ENCODE data around the gene LAPTM4A.
"Not testable (repeated sequence)": the region's sequence is repeated elsewhere in the genome, so short reads cannot be mapped to it uniquely, and the experiment has no call there.

The LAPTM4A gene

DNA sequence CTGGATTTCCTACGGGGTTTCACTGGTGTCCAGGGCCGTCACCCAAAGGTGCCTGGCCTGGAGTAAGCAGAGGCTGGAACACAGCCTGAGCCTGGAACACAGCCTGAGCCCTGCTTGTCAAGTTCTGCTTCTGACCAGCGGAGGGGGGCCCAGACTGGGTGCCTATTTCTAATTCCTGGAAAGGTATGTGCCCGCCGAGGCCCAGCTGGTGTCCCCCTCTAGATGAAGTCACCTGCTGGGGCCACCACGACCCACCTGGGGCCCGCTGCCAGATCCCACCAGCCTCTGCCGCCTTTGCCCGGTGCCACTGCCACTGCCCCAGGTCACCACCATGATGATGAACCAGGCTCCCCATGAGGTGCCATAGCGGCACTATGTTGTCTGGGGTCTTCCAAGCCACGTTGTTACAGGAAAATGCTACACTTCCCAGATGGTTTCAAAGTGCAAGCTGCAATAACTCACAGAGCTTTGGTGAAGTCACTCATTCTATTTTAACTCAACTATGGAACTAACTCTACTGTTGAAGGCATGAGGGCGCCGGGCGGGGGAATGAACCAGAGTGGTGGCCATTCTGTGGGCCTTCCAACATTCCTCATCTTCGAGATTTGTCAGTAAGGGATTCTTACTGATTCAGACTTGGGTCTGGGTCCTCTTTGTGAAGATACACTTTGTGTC is 40.9 kb upstream of the LAPTM4A start:
- WGBS (ENCODE audit: insufficient coverage, insufficient read length), result no CpG with 5 or more reads among the region's 15 CpGs
- peaks cover 5% of the 10 kb centered on the region for H3K4me1 ChIP-seq (ENCODE audit: control insufficient read depth, insufficient read depth, low read length)
- H3K4me3 ChIP-seq (ENCODE audit: low read length), result no peak overlapping the region
- no peaks in the 10 kb centered on the region; the same call in 1 of the 2 replicates for H3K36me3 ChIP-seq (ENCODE audit: control insufficient read depth, insufficient read depth, low read length)
- H3K27me3 ChIP-seq (ENCODE audit: control insufficient read depth, insufficient read depth, low read length), result no peaks in the 10 kb centered on the region
- H3K9me3 ChIP-seq (ENCODE audit: control insufficient read depth, insufficient read depth, low read length), result no peaks in the 10 kb centered on the region
- no peak overlapping the region for H3K27ac ChIP-seq (ENCODE audit: low read length)
- DNase-seq (ENCODE audit: low read depth, low spot score), result no peak

DNA sequence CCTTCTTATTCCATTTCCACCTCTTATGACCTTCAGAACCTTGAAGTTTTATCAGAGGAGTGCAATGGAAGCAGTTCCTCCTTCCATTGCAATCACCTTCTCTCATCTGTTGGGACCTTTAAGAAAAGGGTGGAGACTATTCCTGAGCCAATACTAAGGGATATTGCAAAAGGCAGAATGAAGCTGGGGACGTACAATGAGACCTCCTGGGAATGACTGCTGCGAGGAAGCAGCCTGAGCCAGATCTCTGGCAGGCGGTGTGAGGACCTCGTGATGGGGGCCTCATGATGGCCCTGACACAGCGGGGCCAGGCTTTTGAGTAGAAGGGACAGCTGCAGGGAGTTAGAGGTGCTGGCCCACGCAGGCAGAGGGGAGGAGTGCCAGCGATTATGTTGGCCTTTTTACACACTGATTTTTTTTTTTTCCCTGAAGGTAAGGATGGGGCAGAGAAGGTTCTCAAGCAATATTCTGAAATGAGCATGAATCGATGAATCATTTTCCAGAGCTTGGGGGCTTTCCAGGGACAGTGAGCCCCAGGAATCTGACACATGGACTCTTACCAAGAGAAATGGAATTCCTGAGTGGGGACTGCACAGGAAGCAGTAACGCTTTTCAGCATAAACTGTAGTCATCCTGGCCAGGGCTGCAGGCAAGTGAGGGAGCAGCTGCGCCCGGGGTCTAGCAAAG is 40.0 kb upstream of the LAPTM4A start:
- Histone ChIP-seq H3K27ac (ENCODE audit: low read length) (no peak overlapping the region), H3K36me3 (ENCODE audit: control insufficient read depth, insufficient read depth, low read length) (no peaks in the 10 kb centered on the region; the same call in 1 of the 2 replicates), H3K27me3 (ENCODE audit: control insufficient read depth, insufficient read depth, low read length) (no peaks in the 10 kb centered on the region), H3K9me3 (ENCODE audit: control insufficient read depth, insufficient read depth, low read length) (no peaks in the 10 kb centered on the region), H3K4me3 (ENCODE audit: low read length) (no peak overlapping the region), H3K4me1 (ENCODE audit: control insufficient read depth, insufficient read depth, low read length) (peaks cover 5% of the 10 kb centered on the region)
- WGBS (ENCODE audit: insufficient coverage, insufficient read length), result no CpG with 5 or more reads among the region's 11 CpGs
- no peak for DNase-seq (ENCODE audit: low read depth, low spot score)

DNA sequence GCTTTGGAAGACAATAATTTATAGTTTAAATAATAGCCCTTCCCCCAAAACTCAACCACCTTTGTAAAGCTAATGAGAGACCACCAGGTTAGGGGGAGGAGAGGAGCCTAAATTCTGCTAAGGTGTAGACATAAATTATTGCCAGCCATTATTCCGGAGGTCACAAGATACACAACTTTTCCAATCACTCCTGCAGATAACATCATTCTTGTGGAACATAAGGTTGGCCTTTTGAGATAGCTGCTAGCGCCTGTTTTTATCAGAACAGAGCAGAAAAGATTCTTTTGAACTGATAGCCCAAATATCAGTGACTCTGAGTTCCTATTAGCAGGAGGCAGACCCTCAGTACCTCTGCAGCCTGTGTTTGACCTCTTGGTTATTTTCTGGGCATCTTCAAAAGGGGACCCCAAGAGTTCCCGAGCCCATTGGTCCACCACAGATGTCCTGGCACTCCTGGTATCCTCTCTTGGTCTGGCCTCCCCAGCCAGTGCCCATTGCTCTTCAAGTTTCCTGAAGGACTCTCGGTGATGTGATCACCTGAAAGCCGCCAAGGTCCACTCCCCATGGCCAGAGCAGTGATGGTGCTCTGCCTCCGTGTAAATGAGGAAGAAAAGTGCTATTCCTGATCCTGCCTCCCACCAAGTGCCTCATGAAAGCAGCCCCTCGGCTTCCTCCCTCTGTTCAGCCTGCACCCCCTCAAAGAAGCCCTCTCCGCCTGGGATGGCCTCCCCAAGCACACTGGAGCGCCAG is 38.5 kb upstream of the LAPTM4A start:
- Histone ChIP-seq H3K27me3 (ENCODE audit: control insufficient read depth, insufficient read depth, low read length) (no peaks in the 10 kb centered on the region), H3K4me1 (ENCODE audit: control insufficient read depth, insufficient read depth, low read length) (peaks cover 5% of the 10 kb centered on the region), H3K27ac (ENCODE audit: low read length) (no peak overlapping the region), H3K36me3 (ENCODE audit: control insufficient read depth, insufficient read depth, low read length) (no peaks in the 10 kb centered on the region; the same call in 1 of the 2 replicates), H3K9me3 (ENCODE audit: control insufficient read depth, insufficient read depth, low read length) (no peaks in the 10 kb centered on the region), H3K4me3 (ENCODE audit: low read length) (no peak overlapping the region)
- DNase-seq (ENCODE audit: low read depth, low spot score), result no peak
- no CpG with 5 or more reads among the region's 9 CpGs for WGBS (ENCODE audit: insufficient coverage, insufficient read length)

DNA sequence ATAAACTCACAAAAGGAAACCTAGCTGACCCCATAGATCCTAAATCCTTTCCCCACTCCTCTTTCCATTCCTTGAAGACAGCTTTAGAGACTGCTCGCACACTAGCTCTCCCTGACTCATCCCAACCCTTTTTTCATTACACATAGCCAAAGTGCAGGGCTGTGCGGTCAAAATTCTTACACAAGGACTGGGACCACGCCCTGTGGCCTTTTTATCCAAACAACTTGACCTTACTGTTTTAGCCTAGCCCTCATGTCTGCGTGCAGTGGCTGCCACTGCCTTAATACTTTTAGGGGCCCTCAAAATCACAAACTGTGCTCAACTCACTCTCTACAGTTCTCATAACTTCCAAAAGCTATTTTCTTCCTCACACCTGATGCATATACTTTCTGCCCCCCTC is 34.5 kb upstream of the LAPTM4A start:
- H3K4me3 ChIP-seq (ENCODE audit: low read length); H3K27me3 ChIP-seq (ENCODE audit: control insufficient read depth, insufficient read depth, low read length); DNase-seq (ENCODE audit: low read depth, low spot score); H3K36me3 ChIP-seq (ENCODE audit: control insufficient read depth, insufficient read depth, low read length); H3K9me3 ChIP-seq (ENCODE audit: control insufficient read depth, insufficient read depth, low read length); H3K4me1 ChIP-seq (ENCODE audit: control insufficient read depth, insufficient read depth, low read length); H3K27ac ChIP-seq (ENCODE audit: low read length): not testable (repeated sequence)
- WGBS (ENCODE audit: insufficient coverage, insufficient read length), result no CpG with 5 or more reads among the region's 4 CpGs

DNA sequence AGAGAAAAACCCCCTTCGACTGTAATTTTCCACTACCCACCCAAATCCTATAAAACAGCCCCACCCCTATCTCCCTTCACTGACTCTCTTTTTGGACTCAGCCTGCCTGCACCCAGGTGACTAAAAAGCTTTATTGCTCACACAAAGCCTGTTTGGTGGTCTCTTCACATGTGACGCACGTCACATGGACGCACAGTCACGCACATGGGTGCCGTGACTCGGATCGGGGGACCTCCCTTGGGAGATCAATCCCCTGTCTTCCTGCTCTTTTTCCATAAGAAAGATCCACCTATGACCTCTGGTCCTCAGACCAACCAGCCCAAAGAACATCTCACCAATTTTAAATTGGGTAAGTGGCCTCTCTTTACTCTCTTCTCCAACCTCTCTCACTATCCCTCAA is 31.4 kb upstream of the LAPTM4A start:
- not testable (repeated sequence) for DNase-seq (ENCODE audit: low read depth, low spot score); H3K9me3 ChIP-seq (ENCODE audit: control insufficient read depth, insufficient read depth, low read length); H3K4me3 ChIP-seq (ENCODE audit: low read length); H3K4me1 ChIP-seq (ENCODE audit: control insufficient read depth, insufficient read depth, low read length); H3K27me3 ChIP-seq (ENCODE audit: control insufficient read depth, insufficient read depth, low read length); H3K36me3 ChIP-seq (ENCODE audit: control insufficient read depth, insufficient read depth, low read length); H3K27ac ChIP-seq (ENCODE audit: low read length)
- no CpG with 5 or more reads among the region's 8 CpGs for WGBS (ENCODE audit: insufficient coverage, insufficient read length)

DNA sequence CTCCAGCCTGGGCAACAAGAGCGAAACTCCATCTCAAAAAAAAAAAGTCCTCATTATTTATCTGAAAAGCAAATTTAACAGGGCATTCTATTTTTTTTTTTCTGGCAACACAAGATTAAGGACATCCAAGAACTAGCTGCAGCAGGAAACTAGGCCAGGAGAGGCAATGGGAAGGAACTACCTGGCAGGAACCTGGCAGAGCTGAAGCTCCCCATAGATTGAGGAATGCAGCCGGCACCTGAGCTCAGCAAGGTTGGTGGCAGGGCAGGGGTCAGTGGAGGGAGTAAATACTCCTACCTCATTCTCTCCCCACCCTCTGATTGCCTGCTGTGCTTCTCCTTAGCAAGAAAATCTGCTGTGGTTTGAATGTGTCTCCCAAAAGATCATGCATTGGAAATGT is 30.4 kb upstream of the LAPTM4A start:
- Histone ChIP-seq H3K4me1 (ENCODE audit: control insufficient read depth, insufficient read depth, low read length) (peaks cover 3% of the 10 kb centered on the region; the same call in 1 of the 2 replicates), H3K9me3 (ENCODE audit: control insufficient read depth, insufficient read depth, low read length) (no peaks in the 10 kb centered on the region), H3K4me3 (ENCODE audit: low read length) (no peak overlapping the region), H3K27ac (ENCODE audit: low read length) (no peak overlapping the region), H3K36me3 (ENCODE audit: control insufficient read depth, insufficient read depth, low read length) (no peaks in the 10 kb centered on the region), H3K27me3 (ENCODE audit: control insufficient read depth, insufficient read depth, low read length) (no peaks in the 10 kb centered on the region)
- no CpG with 5 or more reads among the region's 2 CpGs for WGBS (ENCODE audit: insufficient coverage, insufficient read length)
- no peak for DNase-seq (ENCODE audit: low read depth, low spot score)

DNA sequence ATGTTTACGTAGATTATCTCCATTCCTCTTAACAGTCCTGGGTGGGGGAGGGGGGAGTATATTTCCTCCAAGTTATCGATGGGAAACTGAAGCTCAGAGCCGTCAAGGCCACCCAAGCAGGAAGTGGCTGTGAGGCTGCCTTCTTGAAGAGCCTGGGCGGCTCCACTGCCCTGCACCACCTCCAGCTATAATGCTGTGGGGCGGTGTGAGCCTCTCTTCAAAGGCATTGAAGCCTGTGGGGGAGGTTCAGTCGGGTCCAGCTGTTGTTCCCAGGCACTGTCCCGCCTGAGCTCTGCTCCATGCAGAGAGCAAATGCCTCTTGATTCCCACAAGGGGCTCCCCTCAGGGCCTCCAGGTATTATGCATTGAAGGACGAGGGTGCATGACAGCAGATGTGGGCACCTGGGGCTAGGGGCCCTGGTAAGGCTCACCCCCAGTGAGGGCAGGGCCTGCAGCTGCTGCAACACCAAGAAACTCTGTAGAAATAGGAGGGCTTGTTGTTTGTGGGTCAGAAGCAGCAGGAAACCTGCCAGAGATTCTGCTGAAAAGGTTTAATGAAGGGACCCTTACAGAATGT is 29.5 kb upstream of the LAPTM4A start:
- Histone ChIP-seq H3K27me3 (ENCODE audit: control insufficient read depth, insufficient read depth, low read length) (no peaks in the 10 kb centered on the region), H3K36me3 (ENCODE audit: control insufficient read depth, insufficient read depth, low read length) (no peaks in the 10 kb centered on the region), H3K27ac (ENCODE audit: low read length) (no peak overlapping the region), H3K4me1 (ENCODE audit: control insufficient read depth, insufficient read depth, low read length) (peaks cover 3% of the 10 kb centered on the region; the same call in 1 of the 2 replicates), H3K9me3 (ENCODE audit: control insufficient read depth, insufficient read depth, low read length) (no peaks in the 10 kb centered on the region), H3K4me3 (ENCODE audit: low read length) (no peak overlapping the region)
- WGBS (ENCODE audit: insufficient coverage, insufficient read length), result no CpG with 5 or more reads among the region's 8 CpGs
- no peak for DNase-seq (ENCODE audit: low read depth, low spot score)

DNA sequence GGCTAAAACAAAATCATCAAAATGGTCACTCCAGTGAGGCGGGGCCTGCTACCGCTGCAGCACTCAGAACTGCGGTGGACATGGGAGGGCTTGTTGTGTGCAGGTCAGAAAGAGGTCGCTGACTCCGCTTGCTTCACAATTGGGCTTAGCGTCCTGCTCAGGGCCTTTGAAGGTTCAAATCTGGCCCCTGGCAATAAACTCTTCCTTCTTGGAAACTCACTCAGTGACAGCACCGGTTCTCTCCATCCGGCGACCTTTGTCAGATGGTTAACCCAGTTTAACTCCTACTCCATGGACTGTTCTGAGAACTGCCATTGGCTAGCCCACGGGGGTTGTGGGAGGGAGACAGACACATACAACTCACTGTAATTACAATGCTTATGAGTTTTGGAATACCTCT is 29.0 kb upstream of the LAPTM4A start:
- Histone ChIP-seq H3K36me3 (ENCODE audit: control insufficient read depth, insufficient read depth, low read length) (no peaks in the 10 kb centered on the region), H3K4me1 (ENCODE audit: control insufficient read depth, insufficient read depth, low read length) (peaks cover 3% of the 10 kb centered on the region; the same call in 1 of the 2 replicates), H3K9me3 (ENCODE audit: control insufficient read depth, insufficient read depth, low read length) (no peaks in the 10 kb centered on the region), H3K4me3 (ENCODE audit: low read length) (no peak overlapping the region), H3K27ac (ENCODE audit: low read length) (no peak overlapping the region), H3K27me3 (ENCODE audit: control insufficient read depth, insufficient read depth, low read length) (no peaks in the 10 kb centered on the region)
- no CpG with 5 or more reads among the region's 10 CpGs for WGBS (ENCODE audit: insufficient coverage, insufficient read length)
- DNase-seq (ENCODE audit: low read depth, low spot score), result no peak

DNA sequence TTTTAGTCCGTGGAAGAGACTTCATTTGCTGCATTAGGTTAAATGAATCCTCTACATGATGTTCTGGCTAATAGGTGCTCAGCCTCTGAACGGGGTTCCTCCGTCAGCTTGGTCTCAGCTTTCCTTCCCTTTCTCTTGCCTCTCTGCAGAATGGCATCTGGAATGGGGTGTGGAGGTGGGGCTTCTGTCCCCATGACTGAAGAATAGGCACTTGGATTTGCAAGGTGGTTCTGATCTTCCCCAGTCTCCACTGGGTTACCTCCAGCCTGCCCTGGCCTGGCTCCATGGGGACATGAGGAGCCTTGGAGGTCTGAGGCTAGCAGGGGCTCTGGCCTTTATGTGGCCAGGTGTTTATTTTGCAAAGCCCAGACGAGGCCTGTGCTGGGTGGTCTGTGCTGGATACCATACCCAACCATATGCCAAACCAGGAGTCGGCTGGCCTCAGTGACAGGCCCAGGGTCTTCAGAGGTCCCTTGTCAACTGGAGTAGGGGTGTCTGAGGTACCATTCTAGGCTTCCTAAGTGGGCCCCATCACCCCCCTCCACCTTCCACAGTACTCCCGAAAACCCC is 28.2 kb upstream of the LAPTM4A start:
- Histone ChIP-seq H3K27me3 (ENCODE audit: control insufficient read depth, insufficient read depth, low read length) (no peaks in the 10 kb centered on the region), H3K27ac (ENCODE audit: low read length) (no peak overlapping the region), H3K4me3 (ENCODE audit: low read length) (no peak overlapping the region), H3K9me3 (ENCODE audit: control insufficient read depth, insufficient read depth, low read length) (no peaks in the 10 kb centered on the region), H3K36me3 (ENCODE audit: control insufficient read depth, insufficient read depth, low read length) (no peaks in the 10 kb centered on the region), H3K4me1 (ENCODE audit: control insufficient read depth, insufficient read depth, low read length) (peaks cover 3% of the 10 kb centered on the region; the same call in 1 of the 2 replicates)
- WGBS (ENCODE audit: insufficient coverage, insufficient read length), result no CpG with 5 or more reads among the region's 6 CpGs
- no peak for DNase-seq (ENCODE audit: low read depth, low spot score)

DNA sequence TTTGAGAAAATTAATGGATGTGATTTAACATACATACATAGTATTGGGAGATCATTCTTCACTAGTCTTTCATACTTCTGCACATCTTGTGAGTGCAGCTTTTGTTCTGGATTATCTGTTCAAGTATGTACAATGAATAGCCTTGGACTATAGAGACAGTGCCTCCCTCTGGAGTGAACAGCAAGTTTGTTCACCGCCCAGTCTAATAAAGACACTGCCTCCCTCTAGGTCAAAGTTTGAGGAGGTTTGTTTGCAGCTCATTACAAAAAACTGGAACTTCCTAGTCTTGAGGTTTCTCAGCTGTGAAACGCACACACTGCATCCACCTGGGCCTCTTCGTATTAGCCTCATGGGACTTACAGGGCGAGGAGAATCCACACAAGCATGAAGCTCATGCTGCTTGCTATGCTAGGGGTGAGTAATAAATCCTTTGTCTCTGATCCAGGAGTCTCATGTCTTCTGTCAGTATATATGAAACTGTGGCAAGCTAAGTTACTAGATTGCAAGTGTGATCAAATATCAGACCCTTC is 26.0 kb upstream of the LAPTM4A start:
- Histone ChIP-seq H3K27ac (ENCODE audit: low read length) (no peak overlapping the region), H3K4me1 (ENCODE audit: control insufficient read depth, insufficient read depth, low read length) (peaks cover 3% of the 10 kb centered on the region; the same call in 1 of the 2 replicates), H3K27me3 (ENCODE audit: control insufficient read depth, insufficient read depth, low read length) (no peaks in the 10 kb centered on the region), H3K36me3 (ENCODE audit: control insufficient read depth, insufficient read depth, low read length) (no peaks in the 10 kb centered on the region), H3K4me3 (ENCODE audit: low read length) (no peak overlapping the region), H3K9me3 (ENCODE audit: control insufficient read depth, insufficient read depth, low read length) (no peaks in the 10 kb centered on the region)
- no peak for DNase-seq (ENCODE audit: low read depth, low spot score)
- no CpG with 5 or more reads among the region's 4 CpGs for WGBS (ENCODE audit: insufficient coverage, insufficient read length)
